H1 (cell line): ENCODE measurements around the gene ATE1.

Experiments used
- CHD2 ChIP-seq: IDR thresholded peaks from 2 replicates; pipeline ENCODE4 v1.6.1; 2012; ENCODE audit warnings: low read length, improper control_type of control experiment
- EP300 ChIP-seq, 2 experiments: IDR thresholded peaks; 1 replicate in 1 of 2; 2 replicates in 1 of 2; pipeline ENCODE4 v1.6.1; 2011 to 2012; ENCODE audit warnings: low read depth in 2 of 2, low read length in 2 of 2, mild to moderate bottlenecking in 2 of 2, borderline replicate concordance in 1 of 2, inconsistent platforms in 1 of 2, moderate library complexity in 1 of 2
- EZH2 ChIP-seq: fragments of 200-600 bp; sonication (generic); IDR thresholded peaks from 2 replicates; pipeline ENCODE4 v1.7.1; 2012; ENCODE audit warnings: low read depth, mild to moderate bottlenecking, moderate library complexity, low read length, inconsistent platforms; ENCODE audit not compliant: severe bottlenecking
- FOSL1 ChIP-seq: IDR thresholded peaks from 2 replicates; pipeline ENCODE4 v1.6.1; 2011; ENCODE audit warnings: mild to moderate bottlenecking, low read depth, low read length, moderate library complexity; ENCODE audit not compliant: insufficient read depth
- GABPA ChIP-seq: IDR thresholded peaks from 2 replicates; pipeline ENCODE4 v1.6.1; 2011; ENCODE audit warnings: mild to moderate bottlenecking, low read length, moderate library complexity, borderline replicate concordance; ENCODE audit not compliant: insufficient read depth
- HDAC6 ChIP-seq: IDR thresholded peaks from one replicate; pipeline ENCODE4 v1.7.1; 2012; ENCODE audit warnings: low read depth, mild to moderate bottlenecking, inconsistent platforms, low read length, moderate library complexity
- JUN ChIP-seq: IDR thresholded peaks from 2 replicates; pipeline ENCODE4 v1.6.1; 2011; ENCODE audit warnings: low read depth, mild to moderate bottlenecking, improper control_type of control experiment, low read length
- POLR2A ChIP-seq, 2 experiments: IDR thresholded peaks; 1 replicate in 1 of 2; 2 replicates in 1 of 2; pipeline ENCODE4 v1.6.1; 2011; ENCODE audit warnings: low read depth in 2 of 2, low read length in 2 of 2, mild to moderate bottlenecking in 2 of 2; ENCODE audit errors: control extremely low read depth in 1 of 2
- POLR2AphosphoS5 ChIP-seq: IDR thresholded peaks from 2 replicates; pipeline ENCODE4 v1.6.1; 2011; ENCODE audit warnings: low read depth, low read length
- RAD21 ChIP-seq, 2 experiments: IDR thresholded peaks in 1 of 2; conservative IDR thresholded peaks in 1 of 2; 2 replicates each; pipeline ENCODE4 v1.6.1; 2011; ENCODE audit warnings: low read depth in 2 of 2, low read length in 2 of 2, improper control_type of control experiment in 1 of 2, inconsistent platforms in 1 of 2, mild to moderate bottlenecking in 1 of 2, moderate library complexity in 1 of 2
- SIN3A ChIP-seq, 2 experiments: IDR thresholded peaks in 1 of 2; conservative IDR thresholded peaks in 1 of 2; 2 replicates each; pipeline ENCODE4 v1.6.1; 2011 to 2012; ENCODE audit warnings: low read length in 2 of 2, improper control_type of control experiment in 1 of 2, low read depth in 1 of 2, mild to moderate bottlenecking in 1 of 2
- SP4 ChIP-seq: IDR thresholded peaks from 2 replicates; pipeline ENCODE4 v1.6.1; 2012; ENCODE audit warnings: low read length, inconsistent platforms
- ZNF274 ChIP-seq: IDR thresholded peaks from 2 replicates; pipeline ENCODE4 v1.7.0; 2012; ENCODE audit warnings: low read length, borderline replicate concordance; ENCODE audit errors: extremely low read depth
- TF ChIP-seq, protein P1 (sequence below), 3 experiments: IDR thresholded peaks; 1 replicate in 2 of 3; 2 replicates in 1 of 3; pipeline versions ENCODE4 v1.5.1 to v1.6.1; 2011; ENCODE audit warnings: low read length in 3 of 3, mild to moderate bottlenecking in 3 of 3, inconsistent platforms in 2 of 3, low read depth in 1 of 3, moderate library complexity in 1 of 3; ENCODE audit not compliant: insufficient read depth in 1 of 3; ENCODE audit errors: control extremely low read depth in 1 of 3

GRCh38 chr10:121928528-121928884, 675 bp upstream of the ATE1 start:
- no peak for TF ChIP-seq CHD2
- TF ChIP-seq POLR2AphosphoS5, result no peak; the same call in 1 of the 2 replicates
- TF ChIP-seq EP300 (IDR thresholded peaks at IDR 0.05; ENCODE audit: borderline replicate concordance in 1 of 2, low read depth in 2 of 2, low read length in 2 of 2), result no peak
- TF ChIP-seq, protein P1, sequence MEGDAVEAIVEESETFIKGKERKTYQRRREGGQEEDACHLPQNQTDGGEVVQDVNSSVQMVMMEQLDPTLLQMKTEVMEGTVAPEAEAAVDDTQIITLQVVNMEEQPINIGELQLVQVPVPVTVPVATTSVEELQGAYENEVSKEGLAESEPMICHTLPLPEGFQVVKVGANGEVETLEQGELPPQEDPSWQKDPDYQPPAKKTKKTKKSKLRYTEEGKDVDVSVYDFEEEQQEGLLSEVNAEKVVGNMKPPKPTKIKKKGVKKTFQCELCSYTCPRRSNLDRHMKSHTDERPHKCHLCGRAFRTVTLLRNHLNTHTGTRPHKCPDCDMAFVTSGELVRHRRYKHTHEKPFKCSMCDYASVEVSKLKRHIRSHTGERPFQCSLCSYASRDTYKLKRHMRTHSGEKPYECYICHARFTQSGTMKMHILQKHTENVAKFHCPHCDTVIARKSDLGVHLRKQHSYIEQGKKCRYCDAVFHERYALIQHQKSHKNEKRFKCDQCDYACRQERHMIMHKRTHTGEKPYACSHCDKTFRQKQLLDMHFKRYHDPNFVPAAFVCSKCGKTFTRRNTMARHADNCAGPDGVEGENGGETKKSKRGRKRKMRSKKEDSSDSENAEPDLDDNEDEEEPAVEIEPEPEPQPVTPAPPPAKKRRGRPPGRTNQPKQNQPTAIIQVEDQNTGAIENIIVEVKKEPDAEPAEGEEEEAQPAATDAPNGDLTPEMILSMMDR (IDR thresholded peaks at IDR 0.05; ENCODE audit: control extremely low read depth in 1 of 3, insufficient read depth in 1 of 3, low read depth in 1 of 3, low read length in 3 of 3), result no peak
- no peak for TF ChIP-seq GABPA
- no peak; a peak in 1 of 3 replicates for TF ChIP-seq POLR2A (IDR thresholded peaks at IDR 0.05; ENCODE audit: control extremely low read depth in 1 of 2, low read depth in 2 of 2, low read length in 2 of 2)
- TF ChIP-seq ZNF274, result no peak
- no peak for TF ChIP-seq SIN3A (conservative IDR thresholded peaks at IDR 0.05 in 1 of 2, IDR thresholded peaks at IDR 0.05 in 1 of 2; ENCODE audit: low read depth in 1 of 2, low read length in 2 of 2)
- no peak for TF ChIP-seq EZH2
- TF ChIP-seq FOSL1, result no peak
- TF ChIP-seq JUN, result no peak
- no peak for TF ChIP-seq SP4
- no peak for TF ChIP-seq HDAC6
- no peak for TF ChIP-seq RAD21 (IDR thresholded peaks at IDR 0.05 in 1 of 2, conservative IDR thresholded peaks at IDR 0.05 in 1 of 2; ENCODE audit: low read depth in 2 of 2, low read length in 2 of 2)
